ENCODE results near the gene DGCR8.

The DGCR8 gene

DNA sequence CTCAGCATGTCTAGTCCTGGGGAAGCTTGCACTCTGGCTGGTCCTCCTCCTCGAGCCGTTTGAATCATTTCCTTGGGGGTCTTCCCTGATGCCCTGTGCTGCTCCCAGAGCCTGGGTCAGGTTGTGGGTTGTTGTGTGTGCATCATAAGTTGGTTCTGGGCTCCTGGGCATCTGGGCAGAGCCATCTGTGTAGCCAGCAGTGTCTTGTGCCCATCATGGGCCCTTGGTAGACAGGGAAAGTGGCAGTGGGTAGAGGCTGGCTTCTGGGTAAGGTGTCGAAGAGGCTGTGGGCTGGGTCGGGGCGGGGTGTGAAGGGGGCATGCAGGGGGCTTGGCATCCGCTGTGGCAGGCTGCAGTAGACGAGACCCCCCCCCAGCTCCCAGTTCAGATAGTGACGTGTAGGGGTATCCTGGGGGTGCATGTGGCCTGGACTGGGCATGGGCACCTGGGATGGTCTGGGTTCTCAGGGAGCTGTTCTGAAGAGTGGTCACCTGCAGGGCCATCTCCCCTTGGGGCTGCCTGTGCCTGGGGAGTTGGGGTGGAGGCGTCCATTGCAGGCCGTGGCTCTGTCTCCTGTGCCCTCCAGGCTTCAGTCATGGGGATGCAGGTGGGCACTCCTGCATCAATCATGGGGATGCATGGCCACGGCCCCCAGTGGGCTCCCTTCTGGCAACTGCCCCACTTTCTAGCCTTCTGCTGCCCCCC is 44.2 kb downstream of the DGCR8 start:
- DNase-seq (ENCODE audit: low read depth in 2 of 2) = no peak

DNA sequence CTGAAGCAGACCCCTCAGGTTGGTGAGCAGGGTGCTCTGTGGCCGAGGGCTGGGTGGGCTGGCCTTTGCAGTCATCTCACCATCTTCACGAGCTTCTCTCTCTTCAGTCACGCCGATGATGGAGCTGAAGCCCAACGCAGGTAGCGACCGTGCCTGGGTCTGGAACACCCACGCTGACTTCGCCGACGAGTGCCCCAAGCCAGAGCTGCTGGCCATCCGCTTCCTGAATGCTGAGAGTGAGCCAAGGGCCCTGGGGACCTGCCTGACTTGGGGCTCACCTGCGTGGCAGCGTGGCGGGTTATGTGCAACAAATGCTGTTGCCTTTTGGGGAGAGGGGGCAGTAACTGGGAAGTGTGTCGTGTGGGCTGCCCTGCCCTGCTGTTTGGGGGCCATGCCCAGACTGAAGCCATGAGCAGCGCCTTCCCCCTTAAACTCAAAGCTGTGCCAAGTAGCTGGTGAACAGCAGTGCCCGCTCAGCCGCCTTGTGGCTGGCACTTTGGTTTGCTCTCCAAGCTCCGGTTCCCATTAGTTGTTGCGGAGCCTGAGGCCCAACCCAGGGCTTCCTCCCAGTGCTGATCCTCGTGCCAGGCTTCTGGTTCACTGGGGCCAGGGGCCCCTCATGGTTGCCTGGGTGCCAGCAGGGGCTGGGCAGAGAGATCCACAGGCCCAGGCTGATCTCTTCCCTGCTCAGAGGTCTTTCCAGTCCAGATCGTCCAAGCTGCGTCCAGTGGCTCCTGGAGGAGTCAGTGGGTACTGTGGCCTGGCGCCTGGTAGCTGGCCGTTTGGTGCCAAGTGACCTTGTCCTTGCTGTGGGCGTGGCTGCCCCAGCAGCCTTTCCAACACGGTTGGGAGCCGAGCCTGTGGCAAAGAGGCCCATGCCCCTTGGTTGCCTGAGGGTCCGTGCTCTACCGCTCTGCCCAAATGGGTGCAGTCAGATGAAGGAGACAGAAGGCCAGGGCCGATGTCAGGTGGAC is 45.4 kb downstream of the DGCR8 start:
- no peak for DNase-seq (ENCODE audit: low read depth in 2 of 2)

DNA sequence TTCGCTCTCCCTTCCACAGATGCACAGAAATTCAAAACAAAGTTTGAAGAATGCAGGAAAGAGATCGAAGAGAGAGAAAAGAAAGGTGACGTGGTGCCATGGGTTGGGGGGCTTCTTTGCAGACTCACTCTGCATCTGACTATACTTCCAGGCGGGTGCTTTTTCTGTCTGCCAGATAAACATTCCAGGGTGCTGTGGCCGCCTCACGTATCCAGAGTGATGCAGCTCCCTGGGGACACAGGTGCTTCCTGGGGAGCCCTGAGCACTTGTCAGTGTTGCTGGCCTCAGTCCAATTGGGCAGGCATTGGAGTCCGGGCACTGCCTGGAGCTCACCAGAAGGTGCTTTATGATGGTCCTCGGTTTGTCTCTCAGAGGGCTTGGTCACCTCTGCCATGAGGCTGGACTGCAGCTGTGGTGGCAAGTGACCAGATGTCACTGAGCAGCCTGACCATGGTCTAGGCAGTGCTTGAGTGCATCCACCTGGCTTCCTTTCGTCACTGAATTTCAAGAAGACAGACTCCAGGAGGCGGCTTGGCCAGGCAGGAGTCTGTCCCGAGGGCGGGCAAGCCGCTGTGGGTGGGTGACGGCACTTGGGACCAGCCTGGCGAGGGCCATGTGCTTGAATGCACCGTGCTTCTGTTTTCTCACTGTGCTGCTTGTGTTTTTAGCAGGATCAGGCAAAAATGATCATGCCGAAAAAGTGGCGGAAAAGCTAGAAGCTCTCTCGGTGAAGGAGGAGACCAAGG is 46.4 kb downstream of the DGCR8 start:
- DNase-seq (ENCODE audit: low read depth in 2 of 2) = no peak

DNA sequence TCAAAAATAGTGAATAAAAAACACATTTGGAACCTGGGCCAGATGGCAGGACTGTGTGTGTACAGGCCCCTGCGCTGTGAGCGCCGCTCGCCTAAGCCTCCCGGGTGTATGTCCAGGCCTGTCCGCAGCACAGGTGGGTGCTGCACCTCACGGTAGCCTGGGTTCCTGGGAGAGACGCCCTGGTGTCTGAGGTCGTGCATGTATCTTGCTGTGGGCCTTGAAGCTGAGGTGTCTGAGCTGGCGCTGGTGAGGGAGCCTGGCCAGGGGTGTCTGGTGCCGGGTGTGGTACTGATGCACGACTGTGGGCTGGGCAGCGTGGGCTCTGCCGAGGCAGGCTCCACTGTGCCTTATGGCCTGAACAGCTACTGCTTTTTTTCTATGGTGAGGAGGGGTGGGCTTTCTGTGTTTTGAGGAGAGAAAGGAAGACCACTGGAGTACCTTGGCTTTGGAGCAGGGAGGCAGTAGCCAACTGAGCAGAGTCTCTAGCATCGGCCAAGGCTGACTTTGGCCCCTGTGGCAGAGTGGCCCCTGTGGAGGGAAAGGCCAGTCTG is 47.4 kb downstream of the DGCR8 start:
- no peak for DNase-seq (ENCODE audit: low read depth in 2 of 2)

DNA sequence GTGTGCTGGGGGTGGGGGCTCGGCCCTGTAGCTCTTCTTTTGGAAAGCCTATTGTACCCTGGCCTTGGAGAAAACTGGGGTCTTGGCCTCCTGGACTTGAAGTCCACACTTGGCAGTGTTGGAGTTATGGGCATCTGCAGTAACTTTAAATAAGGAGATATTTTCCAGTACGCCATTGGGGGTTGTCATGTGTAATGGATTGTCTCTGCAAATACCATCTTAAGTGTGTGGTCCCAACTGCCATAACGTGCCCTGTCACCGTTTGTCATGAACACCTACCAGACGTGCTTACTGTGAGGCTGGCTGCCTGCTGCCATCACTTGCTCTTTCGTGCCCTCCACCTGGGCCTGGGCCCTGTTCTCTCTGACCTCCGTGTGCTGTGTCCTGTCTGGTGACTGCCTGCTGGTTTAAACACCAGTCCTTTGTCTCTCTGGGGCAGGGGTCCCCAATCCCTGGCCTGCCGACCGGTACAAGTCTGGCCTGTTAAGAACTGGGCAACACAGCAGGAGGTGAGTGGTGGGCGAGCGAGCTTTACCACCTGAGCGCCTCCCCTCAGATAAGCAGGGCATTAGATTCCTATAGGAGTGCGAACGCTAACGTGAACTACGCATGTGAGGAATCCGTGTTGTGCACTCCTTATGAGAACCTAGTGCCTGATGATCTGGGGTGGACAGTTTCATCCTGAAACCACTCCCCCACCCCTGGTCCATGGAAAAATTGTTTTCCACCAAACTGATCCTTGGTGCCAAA is 48.0 kb downstream of the DGCR8 start:
- no peak for DNase-seq (ENCODE audit: low read depth in 2 of 2)

DNA sequence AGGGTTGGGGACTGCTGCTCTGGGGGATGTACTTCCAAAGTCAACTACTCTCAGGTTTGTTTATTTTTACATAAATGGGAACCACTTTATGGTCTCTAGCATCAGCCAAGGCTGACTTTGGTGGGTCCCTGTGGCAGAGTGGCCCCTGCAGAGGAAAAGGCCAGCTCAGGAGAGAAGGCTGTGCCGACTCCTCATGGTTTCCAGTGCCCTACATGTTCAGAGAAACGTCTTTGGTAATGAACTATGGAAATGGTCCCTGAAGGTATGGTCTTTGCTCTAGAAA is 48.5 kb downstream of the DGCR8 start:
- DNase-seq (ENCODE audit: low read depth in 2 of 2) = no peak

DNA sequence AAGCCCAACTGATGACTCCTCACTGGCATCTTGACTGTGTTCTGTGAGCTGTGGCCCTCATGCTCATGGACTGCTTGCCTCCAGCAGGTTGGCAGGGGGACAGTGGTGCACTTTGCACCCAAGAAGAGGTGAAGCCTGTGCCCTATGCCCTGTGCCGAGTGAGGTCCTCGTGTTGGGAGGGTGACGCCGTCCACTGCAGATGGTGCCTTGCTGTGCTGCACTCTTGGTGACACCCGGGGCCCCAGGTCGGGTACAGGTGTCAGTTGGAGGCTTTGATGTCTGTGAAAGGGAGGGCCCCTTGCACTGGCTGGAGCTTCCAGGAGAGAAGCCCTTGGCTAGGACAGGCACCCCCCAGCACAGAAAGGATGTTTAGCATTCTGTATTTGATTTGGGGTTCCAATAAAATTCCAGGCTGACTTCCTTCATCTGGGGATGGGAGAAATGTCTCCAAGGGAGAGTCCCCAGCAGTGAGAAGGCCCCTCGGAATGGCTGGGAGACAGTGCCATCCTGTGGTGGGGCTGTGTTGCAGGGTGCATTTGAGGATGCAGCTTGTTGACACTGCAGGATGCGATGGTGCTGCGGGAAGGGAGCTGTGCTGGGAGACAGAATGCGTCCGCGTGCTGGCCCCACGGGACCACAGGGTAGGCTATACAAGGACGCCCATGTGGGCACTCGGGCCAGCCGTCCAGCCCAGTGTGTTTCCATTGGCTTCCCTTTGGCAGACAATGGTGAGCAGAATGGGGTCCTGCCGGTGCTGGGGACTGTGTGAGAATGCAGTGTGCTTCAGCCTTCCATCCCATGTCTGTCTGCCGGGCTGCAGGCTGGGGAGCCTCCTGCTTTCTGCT is 49.1 kb downstream of the DGCR8 start:
- peak; percentile 25 to 31 for DNase-seq (ENCODE audit: low read depth in 2 of 2)

DNA sequence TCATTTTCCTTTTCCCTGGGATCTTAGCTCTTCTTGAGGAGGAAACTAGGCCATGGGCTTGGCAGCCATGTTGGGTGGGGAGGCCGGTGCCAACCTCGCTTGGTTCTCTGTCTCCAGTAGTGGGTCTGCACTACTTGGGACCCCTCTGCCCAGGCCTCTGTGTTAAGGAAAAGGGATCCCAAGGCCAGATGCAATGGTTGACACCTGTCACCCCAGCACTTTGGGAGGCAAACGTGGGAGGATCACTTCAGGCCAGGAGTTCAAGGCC is 49.6 kb downstream of the DGCR8 start:
- DNase-seq (ENCODE audit: low read depth in 2 of 2) = no peak

DNA sequence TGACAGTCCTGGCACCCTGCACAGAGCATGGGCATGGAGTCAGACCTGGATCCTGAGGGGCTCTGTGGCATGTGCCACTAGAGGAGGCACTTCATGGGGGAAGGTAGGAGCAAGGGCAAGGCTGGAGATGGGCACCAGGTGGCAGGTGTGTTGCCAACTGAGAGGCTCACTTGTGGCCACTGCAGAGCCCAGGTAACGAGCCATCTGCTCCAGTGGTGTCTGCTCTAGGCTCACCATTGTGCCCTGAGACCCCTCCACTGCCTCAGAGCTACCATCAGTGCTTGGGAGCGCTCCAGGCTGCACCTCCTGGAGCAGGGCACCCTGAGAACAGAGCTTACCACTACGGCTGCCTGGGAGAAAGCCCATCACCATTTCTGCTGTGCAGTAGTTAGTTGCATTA is 50.3 kb downstream of the DGCR8 start:
- DNase-seq (ENCODE audit: low read depth in 2 of 2) = no peak

DNA sequence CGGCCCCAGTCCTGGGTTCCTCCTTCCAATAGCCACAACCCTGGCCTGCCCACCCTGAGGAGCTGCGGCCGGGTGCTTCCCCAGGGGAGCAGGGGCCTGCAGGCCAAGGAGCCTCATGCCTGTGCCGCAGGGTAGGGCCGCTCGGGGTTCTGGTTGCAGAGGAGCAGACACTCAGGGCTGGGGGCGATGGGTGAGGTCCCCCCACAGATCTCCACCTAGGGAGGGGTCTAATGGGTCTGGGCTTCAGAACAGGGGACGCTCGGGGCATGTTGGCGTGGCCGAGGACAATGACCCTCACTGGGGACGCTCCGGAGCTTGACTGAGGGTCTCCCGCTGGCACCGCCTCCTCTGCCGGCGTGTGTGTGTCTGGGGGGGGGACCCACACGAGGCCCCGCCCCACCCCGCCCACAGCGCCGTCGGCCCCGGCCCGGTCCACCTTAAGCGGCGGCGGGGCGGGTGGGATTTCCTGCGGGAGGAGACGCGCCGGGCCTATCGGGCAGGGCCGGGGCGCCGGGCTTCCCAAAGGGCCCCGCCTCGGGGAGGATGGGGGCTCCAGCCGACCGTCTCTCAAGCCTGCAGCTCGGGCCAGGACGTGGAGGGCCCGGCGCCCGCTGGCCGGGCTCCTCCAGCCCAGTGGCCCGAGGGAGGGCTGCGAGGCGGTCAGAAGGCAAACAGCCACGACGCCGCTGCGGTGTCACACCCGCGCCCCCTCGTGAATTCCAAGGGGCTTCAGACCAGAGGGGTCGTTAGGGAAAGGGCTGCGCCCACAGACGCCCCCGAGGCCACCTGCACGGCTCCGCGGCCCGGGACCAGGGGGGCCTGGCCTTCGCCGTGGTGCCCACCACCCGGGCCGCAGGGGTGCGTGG is 50.9 kb downstream of the DGCR8 start:
- DNase-seq (ENCODE audit: low read depth in 2 of 2) = peak; percentile 70 to 72

DNA sequence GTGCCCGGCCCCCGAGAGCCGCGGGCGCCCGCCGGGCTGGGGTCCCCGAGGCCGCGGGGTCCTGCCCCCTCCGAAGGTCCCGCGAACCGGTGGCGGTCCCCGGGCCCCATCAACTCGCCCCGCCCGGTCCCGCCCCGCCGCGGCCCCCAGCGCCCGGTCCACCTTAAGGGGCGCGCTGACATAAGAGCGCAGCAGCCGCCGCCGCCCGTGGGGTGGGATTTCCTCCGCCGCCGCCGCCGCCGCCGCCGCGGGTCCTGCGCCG is 51.5 kb downstream of the DGCR8 start, which contains the start of gene ZDHHC8:
Gene ZDHHC8 (plus strand): TSS at position 208 of the 262 bp plus-strand sequence. CDS start 144 bp downstream, outside the sequence.
- DNase-seq (ENCODE audit: low read depth in 2 of 2) = peak in 1 of 2 donors; percentile 36

DNA sequence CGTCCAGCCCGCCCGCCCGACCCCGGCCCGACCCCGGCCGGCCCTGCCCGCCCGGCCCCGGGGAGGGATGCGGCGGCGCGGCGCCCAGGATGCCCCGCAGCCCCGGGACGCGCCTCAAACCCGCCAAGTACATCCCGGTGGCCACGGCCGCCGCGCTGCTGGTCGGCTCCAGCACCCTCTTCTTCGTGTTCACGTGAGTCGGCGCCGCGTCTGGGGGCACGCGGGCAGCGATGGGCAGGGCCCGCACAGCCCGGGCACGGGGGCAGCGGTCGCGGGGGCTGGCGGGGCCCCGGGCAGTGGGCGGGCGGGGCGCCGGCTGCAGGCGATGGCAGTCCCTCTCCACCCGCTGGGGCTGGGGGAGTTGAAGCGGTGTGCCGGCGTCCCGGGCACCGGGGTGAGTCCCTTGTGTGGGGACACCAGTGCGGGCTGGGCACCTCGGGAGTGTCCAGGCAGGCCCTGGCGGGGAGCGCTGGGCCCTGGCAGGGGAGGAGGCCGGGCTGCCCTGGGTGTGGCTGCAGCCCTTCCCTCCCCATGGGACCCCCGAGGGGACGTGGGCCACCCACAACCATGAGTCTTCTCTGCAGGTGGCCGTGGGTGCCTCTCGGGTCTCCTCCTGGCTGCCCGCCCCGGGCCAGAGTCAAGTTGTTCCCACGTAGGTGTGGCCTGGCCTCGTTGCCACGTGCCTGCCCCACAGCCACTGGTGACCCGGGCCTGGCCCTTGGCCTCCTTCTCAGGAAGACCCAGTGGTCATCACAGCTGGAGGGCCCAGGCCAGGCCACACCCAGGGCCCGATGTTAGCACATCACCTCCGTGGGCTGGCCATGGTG is 52.0 kb downstream of the DGCR8 start:
- no peak for DNase-seq (ENCODE audit: low read depth in 2 of 2)

DNA sequence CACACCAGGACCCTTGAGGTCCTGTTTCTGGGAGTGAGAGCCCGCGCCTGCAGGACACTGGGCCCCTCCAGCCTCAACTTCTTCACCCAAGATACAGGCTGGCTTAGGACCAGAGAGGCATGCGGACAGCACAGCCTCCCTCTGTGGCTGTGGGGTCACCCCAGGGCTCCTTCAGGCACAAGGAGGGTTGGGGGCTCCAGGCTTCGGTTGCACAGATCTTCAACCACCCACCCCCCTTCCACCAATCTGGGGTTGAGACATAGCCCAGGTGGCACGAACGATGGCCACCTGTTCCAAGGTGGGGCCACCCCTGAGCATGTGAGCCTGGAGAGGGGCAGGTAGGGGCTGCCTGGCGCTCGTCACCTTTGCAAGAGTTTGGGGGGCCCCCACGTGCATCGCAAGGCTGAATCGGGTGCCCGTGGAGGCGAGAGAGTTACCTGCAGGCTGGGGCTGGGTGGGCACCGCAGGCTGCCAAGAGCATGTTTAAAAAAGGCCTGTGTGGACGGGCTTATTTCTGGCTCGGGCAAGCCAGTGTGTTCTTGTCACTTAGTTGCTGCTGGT is 52.7 kb downstream of the DGCR8 start:
- DNase-seq (ENCODE audit: low read depth in 2 of 2) = no peak

DNA sequence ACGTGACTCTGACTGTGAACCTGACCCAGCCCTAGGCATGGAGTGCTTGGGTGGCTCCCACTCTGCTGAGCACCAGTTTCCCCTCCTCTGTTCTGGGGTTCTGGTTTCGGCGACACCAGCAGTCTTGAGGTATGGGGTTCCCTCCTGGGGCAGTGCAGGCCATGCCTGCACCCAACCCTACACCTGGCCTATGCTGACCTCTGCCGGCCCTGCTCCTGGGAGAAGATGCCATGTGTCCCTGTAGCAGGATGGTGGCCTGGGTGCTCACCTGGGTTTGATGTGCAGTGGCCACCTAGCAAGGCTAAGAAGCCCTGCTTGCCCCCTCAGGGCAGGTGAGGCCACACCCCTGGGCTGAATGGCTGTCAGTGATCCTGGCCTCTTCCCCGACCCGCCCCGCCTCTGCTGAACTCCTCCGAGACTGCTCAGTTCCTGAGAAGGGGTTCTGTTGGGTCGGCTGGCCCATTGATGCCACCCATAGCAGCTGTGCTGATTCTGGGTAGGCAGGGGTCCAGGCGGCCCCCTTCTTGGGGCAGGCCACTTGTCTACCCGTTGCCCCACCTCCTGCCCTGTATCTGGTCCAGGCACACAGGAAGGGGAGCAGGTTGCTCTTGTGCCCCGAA is 54.0 kb downstream of the DGCR8 start:
- no peak for DNase-seq (ENCODE audit: low read depth in 2 of 2)

DNA sequence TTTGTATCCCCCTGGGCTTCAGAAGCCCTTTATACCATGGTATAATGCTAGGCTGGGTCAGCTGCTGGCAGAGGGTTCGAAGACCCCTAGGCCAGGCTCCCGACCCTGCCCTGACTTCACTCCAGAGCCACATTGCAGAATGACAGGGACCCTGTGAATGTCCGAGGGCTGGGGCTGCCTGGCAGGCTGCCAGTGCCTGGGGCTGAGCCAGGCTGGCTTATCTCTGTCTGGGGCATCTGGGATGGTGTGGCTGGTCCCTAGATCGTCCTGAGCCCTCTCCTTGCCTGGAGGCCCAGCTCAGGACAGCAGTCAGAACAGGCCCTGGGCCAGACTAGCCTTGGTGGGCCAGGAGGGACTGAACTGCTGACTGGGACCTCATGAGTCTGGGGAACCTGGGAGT is 55.2 kb downstream of the DGCR8 start:
- no peak for DNase-seq (ENCODE audit: low read depth in 2 of 2)

DNA sequence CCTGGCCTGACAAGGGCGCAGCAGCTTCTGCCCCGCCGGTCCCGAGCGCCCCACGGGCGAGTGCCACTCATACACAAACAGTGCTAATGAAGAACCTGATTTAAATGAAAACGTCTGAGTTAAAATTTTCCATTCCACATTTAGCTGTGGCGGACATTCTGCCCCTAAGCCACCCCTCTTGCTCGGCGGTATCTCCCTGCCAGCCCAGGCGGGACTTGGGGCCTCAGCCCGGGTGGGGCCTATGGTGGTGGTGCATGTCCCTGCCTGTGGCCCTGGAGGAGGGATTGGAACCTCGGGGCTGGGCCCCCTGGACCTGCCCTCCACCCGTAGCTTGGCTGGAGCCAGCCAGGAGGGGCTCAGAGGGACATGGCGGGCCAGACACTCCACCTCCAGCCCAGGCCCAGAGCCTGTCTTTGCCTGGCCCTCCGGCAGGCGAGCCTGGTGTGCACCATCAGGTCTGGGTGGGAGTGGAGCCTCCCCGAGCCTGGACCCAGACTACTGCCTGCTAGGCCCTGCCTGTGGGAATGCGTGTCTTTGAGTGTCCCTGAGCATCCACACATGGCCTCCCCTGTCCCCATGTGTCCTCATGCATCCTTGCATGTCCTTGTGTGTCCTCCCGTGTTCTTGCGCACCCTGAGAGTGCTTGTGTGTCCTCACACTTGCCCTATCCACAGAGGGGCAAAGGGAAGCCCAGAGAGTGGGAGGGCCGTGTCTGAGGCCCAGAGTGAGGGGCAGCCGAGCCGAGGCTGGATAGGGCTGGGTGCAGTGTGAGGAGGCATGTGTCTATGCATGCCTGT is 56.0 kb downstream of the DGCR8 start:
- no peak for DNase-seq (ENCODE audit: low read depth in 2 of 2)

DNA sequence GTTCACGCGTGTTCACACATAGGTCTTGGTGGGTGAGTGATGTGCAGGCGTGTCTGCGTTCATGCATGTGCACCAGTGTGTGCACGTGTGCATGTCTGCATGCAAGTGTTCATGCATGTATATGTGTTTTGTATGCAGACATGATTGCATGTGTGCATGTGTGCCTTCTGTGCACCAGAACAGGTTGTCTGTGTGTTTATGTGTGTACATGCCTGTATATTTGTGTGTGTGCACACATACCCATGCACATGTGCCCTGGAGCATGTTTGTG is 56.5 kb downstream of the DGCR8 start:
- no peak for DNase-seq (ENCODE audit: low read depth in 2 of 2)

DNA sequence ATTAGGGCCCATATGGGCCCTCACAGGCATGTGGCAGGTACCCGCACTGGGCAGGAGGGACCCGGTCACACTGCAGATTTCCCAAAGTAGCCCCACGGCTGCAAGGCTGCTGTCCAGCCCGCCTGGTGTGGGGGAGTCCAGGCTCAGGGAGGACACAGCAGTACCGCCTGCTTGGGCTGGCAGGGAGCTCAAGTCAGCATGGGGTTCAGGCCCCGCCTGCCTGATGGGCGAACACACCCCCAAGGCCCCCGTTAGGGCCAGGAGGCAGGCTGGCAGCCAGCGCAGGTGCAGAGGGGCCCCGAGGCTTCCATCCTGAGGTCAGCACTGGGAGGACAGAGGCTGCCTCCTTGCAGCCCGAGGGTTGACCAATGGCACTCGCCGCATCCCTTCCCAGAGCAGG is 57.1 kb downstream of the DGCR8 start:
- DNase-seq (ENCODE audit: low read depth in 2 of 2) = no peak
